GM12891 (cell line): ENCODE measurements around the gene SMIM36.
"Not testable (repeated sequence)": the region's sequence is repeated elsewhere in the genome, so short reads cannot be mapped to it uniquely, and the experiment has no call there.

Experiments
- PAX5 ChIP-seq: IDR thresholded peaks from 2 replicates; pipeline ENCODE4 v1.6.1; 2011; ENCODE audit warnings: low read length, moderate library complexity, mild to moderate bottlenecking; ENCODE audit not compliant: insufficient read depth, severe bottlenecking
- POLR2A ChIP-seq: IDR thresholded peaks from 2 replicates; pipeline ENCODE4 v1.6.1; 2011; ENCODE audit warnings: low read depth, low read length, control low read depth
- POLR2AphosphoS5 ChIP-seq: IDR thresholded peaks from 2 replicates; pipeline ENCODE4 v1.6.1; 2011; ENCODE audit warnings: low read depth, low read length, control low read depth
- SPI1 ChIP-seq: IDR thresholded peaks from 2 replicates; pipeline ENCODE4 v1.6.1; 2011; ENCODE audit warnings: low read depth, low read length, control low read depth
- TAF1 ChIP-seq: IDR thresholded peaks from 2 replicates; pipeline ENCODE4 v1.6.1; 2011; ENCODE audit warnings: low read depth, low read length, control low read depth

- not testable (repeated sequence) for TF ChIP-seq PAX5, POLR2A, POLR2AphosphoS5, SPI1, TAF1
Observed at GRCh38 chr17:55422828-55423164, 88.5 kb downstream of the SMIM36 start.
